HT1080 (cell line): ENCODE data around the gene SBF1. TPM values are rescaled to one million over a fixed set of nuclear protein-coding genes. Genes with fewer than 3 reads are reported as not detected.
"Not testable (repeated sequence)": the region's sequence is repeated elsewhere in the genome, so short reads cannot be mapped to it uniquely, and the experiment has no call there.

Experiments
- DNase-seq: peaks from one replicate; pipeline ENCODE4 v3.0.0-alpha.2; 2015; ENCODE audit warnings: low read depth
- total RNA-seq: library from RNA; depleted of rRNA; stranded (reverse); fragments of >200 nt; shearing (Covaris generic); gene quantifications from 2 replicates; pipeline ENCODE4 v1.2.3, GENCODE V29; 2014

Gene SBF1
- total RNA-seq, 1 experiment from 2014 or later, result 76.2 TPM

DNA sequence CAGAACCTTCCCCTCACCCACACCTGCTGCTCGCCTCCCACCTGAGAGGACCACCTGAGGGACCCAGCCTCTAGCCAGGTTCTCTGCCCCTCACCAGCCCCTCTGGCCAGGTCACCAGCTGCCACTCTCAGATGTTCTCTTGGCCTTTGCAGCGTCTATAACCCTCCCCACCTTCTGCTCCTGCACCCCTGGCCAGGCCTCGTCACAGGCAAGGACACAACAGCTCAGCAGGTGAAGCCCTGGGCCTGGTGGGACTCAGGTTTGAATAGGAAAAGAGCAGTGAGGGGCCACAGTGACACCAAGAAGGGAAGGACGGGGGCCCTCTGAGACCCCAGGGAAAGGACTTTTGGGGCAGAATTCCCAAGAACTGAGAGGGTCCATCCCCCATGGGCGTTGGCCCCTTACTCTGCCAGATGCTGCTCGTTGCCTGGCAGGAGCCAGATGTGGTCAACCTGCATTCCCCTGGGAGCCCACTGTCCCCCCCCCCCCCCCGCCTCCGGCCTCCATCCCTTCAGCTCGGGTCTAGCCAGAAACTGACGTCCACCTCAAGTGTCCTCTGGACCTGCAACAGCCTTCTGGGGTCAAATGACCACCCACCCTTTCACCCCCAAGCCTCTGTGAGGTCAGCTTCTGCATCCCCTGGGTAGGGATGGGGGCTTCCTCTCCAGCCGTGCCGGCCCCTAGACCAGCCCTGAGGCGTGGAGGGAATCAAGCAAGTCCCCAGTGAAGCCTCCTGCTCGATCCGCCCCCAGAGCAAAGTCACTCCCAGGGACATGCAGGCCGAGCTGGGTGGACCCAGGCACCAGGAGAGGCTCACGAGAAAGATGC lies 28.7 kb downstream of the SBF1 start:
- no peak for DNase-seq

DNA sequence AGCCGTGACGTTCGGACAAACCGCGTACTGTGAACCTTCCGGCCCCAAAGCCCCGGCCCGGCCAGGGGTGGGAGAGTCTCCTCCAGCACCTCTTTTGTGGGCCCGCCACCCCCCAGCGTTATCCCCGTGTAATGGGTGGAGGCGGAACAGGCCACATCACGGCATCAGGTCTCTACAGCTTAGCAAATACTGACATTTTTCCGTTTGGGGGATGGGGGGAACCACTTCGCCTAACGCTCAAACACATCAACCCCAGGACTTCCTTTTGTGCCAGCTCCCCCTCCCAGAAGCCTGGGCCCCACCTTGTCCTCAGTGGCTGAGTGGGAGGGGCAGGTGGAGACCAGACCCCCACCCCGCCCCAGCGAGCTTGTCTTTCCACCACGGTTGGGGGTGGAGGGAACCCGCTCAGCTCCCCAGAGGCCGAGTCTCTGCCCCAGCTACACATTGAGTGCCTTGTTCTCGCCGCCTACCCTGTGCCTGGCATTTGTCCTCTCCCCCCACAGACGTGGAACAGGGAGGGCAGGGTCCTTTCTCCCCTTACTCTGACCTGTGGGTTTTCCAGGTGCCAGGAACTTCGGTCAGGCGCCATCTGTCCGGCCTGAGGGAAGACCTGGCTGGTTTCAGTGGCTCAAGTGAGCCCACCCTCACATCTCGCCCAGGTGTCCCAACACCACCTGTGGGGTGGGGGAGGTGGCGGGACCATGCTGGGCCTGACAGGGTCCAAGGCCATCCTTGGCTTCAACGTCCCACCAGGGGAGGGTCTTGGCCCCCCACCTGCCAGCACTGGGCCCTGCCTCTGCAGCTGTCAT lies 29.6 kb downstream of the SBF1 start:
- no peak for DNase-seq

DNA sequence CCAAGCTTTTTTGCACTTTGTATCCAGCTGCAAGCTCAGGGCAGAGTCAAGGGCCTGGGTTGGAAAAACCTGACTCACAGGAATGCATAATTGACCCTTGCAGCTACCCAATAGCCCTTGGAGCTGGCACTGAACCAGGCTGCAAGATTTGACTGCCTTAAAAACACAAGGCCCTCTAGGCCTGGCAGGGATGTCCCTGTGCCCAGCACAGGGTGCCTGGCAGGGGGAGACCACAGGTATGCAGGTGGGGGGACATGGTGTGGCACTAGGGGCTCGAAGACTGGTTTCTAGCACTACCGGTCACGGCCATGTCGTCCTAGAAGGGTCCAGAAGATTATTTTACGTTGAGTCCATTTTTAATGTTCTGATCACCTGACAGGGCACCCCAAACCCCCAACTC lies 30.2 kb downstream of the SBF1 start:
- peak; percentile 28 for DNase-seq

DNA sequence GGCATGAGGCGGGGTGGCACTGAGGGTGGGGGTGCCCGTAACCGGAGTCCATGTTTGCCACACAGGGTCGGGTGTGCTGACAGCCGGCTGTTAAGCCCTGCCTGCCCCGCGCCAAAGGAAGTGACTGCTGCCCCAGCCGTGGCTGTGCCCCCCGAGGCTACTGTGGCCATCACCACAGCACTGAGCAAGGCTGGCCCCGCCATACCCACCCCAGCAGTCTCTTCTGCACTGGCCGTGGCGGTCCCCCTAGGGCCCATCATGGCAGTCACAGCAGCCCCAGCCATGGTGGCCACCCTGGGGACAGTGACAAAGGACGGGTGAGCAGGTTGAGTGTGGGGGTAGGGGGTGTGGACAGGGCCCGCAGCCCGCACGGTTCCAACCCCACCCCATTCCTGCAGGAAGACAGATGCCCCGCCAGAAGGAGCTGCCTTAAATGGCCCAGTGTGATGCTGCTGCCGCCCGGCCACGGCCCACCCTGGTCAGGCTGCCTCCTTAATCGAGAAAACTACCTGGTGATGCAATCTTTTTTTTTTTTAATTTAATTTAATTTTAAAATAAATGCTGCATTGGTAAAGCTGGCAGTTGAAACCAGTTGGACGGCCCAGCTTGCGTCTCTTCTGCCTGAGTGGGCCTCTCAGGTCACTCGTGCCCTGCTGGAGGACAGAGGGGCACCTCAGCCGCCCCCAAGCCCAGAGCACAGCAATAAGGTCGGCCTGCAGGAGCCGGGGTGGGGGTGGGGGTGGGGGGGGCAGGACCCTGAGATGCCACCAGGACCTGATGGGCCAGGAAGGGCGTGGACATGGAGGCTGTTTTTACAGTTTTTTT lies 30.8 kb downstream of the SBF1 start:
- DNase-seq, result no peak

DNA sequence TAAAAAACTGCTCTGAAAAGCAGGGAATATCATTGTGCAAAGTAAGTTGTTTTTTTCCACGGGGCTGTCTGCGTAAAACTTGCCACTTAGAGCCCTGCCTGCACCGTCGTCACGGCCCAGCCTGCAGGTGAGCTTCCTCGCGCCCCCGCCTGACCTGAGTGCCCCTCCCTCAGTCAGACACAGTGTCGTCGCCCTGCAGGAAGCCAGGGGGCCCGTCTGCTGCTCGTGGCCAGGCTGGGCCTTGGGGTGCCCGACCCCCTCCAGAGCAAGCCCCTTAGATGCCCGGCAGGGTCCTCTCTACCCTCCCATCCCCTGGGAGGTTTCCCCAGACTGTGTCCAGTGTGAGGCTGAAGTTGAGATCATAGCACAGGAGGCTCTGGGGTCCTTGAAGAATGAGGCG lies 31.6 kb downstream of the SBF1 start:
- DNase-seq, result no peak

DNA sequence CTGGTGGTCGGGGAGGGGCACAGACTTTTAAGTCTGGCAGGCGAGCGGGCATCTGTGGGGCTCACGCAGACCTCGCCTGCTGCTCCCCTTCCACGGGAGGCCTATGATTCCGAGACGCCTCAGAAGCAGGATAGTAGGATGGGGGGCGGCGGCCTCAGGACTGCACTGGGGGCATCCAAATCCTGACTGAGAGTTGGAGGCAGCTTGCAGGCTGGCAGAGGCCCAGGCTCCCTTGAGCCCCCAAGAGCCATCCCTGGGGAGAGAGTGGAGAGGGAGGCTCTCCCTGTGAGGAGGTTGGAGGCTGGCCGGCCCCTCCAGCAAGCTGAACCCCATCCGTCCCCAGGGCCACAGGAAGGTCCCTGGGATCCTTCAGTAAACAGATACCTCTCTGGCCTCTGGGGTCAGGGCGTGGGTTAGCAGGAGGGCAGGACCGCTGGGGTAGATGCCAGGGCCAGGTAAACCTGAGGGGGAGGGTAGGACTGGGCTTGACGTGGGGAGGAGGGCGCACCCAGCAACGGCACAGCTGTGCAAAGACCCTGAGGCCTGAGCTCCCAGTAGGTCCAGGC lies 33.3 kb downstream of the SBF1 start:
- no peak for DNase-seq

DNA sequence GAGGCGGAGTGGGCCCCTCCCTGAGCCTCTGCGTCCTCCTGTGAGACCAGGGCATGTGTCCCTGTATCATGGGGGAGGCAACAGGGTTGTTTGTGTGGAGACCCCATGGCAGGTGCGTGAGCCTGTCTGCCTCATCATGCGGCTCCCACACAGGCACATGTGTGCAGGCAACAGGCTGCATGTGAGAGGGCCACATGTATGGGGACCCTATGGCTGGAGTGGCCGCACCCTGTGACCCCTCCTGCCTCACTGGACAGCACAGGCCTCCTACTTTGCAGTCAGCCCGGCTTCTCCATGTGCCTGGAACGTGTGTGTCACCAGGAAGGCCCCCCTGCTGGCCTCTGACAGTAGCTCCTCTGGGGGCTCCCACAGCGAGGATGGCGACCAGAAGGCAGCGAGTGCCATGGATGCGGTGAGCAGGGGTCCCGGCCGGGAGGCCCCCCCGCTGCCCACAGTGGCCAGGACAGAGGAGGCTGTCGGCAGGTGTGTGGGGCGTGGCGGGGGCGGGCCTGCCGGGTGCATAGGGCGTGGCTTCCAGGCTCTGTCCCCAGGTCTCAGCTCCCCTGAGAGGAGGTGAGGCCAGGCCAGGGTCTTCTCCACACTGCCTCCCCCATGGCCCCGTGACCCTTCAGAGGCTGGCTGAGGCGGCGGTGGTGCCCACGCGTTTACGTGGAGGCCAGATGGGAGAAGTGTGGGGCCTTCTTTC lies 34.1 kb downstream of the SBF1 start:
- no peak for DNase-seq

DNA sequence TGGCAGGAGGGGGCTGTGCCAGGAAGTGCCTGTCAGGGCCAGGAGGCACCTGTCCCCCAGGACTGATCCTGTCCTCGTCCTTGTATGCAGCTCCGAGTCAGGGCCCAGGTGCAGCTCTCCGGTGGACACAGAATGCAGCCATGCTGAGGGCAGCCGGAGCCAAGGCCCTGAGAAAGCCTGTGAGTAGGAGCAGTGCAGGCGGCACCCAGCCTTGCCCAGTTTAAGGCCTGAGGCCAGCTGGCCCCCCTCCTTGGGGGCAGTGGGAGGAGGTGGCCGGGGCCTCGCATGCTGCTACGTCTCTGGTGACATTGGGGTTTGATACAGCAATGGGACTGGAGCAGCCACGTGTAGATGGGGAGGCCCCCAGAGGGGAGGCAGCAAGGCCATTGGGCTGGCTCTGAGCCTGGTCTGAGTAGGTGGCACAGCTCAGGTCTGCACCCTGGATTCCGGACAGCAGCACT lies 34.9 kb downstream of the SBF1 start:
- no peak for DNase-seq

DNA sequence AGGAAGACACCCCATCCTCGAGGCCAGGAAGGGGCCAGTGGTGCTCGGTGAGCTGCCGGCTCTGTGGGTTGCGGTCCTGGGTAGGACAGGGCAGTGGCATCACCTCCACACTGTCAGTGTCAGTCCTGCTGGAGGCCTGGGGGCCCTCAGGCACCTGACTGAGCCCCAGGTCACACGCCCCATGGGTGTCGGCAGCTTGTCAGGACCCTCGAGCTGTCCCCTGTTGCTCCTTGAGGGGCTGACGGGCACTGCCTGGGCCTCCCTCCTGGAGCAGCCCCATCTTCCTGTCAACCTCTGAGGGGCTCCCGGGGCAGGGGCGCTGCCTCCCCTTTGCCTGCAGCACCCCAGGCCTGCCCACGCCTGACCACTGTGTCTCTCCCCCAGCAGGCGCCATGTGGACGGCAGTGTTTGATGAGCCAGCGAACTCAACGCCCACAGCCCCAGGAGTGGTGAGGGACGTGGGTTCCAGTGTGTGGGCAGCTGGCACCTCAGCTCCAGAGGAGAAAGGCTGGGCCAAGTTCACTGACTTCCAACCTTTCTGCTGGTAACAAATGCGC lies 35.4 kb downstream of the SBF1 start:
- DNase-seq, result no peak

DNA sequence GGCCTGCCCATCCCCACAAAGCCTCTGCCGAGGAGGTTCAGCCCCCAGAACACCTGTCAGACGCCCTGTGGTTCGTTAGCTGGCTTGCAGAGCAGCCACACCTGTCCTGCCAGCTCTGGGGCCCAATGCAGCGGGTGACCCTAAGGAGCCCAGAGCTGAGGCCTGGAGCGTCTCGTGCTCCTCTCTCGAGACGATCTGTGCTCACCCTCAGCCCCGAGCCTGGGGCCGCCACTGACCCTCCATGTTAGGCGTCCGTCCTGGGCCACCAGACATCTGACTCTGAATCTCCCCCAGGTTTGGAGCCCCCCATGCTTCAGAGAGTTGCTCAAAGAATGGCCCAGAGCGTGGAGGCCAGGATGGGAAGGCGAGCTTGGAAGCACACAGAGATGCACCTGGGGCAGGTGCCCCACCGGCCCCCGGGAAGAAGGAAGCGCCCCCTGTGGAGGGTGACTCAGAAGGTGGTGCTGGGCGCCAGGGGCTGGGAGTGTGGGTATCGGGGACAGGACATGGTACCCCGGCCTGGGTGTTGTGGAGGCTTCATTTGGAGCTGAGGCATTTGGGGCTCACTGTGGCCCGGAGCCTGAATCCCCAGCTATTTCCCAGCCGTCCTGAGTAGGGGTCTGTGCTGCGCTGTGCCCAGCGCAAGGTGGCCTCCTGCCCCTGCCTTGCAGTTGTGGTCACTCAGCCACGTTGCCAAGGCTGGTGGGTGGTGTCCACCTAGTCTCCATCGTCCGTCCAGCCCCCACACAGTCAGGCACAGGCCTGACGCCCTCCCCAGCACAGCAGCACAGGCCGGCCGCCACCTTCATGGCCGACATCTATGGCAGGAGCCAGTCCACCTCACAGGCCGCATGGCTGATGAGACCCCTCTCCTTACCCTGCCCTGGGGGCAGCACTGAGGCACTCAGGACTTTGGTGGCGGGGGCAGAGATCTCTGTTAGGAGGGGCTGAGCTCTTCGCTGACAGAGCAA lies 36.2 kb downstream of the SBF1 start:
- no peak for DNase-seq

DNA sequence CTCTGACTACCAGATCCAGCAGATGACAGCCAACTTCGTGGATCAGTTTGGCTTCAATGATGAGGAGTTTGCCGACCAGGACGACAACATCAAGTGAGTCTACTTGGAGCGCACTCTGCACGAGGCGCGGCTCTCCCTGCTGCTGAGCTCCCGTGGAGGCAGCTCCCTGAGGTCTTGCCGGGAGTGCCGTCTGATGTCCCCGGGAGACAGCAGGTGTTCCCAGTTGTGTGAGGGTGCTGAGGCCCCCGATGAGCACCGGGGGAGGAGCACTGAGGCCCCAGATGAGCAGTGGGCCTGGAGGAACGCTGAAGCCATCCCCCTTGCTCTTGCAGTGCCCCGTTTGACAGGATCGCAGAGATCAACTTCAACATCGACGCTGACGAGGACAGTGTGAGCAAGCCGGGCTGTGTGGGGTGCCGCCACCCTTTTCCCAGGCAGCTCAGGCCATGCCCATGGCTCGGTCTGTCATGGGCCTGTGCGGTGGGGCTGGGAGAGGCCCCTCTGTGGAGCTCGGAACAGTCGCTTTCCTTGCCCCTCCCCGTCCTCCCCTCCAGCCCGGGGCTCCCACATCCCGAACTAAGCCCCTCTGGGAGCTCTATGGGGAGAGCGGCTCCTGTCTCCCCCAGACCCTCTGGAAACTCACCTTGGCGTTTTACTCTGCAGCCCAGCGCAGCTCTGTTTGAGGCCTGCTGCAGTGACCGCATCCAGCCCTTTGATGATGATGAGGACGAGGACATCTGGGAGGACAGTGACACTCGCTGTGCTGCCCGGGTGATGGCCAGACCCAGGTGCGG lies 37.1 kb downstream of the SBF1 start:
- DNase-seq, result no peak

DNA sequence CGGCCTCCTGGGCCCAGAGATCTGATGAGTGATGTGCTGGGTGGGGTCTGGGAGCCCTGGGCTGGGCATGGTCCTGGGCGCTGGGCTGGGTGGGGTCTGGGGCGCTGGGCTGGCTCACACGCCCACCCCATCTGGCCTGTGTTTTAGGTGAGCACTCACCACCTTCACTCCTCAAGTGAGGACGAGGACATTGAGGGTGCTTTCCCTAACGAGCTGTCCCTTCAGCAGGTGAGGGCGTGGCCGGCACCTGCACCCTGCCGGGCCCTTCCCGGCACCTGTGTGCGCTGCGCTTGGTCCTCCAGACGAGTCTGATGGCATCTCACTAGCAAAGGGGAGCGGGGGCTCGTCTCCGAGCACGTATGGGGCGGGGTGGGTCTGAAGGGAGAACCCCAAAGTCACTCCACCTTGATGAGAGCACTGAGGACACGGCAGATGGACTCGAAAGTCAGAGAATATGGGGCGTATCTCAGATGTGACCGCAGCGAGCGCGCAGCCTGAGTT lies 37.9 kb downstream of the SBF1 start:
- no peak for DNase-seq

DNA sequence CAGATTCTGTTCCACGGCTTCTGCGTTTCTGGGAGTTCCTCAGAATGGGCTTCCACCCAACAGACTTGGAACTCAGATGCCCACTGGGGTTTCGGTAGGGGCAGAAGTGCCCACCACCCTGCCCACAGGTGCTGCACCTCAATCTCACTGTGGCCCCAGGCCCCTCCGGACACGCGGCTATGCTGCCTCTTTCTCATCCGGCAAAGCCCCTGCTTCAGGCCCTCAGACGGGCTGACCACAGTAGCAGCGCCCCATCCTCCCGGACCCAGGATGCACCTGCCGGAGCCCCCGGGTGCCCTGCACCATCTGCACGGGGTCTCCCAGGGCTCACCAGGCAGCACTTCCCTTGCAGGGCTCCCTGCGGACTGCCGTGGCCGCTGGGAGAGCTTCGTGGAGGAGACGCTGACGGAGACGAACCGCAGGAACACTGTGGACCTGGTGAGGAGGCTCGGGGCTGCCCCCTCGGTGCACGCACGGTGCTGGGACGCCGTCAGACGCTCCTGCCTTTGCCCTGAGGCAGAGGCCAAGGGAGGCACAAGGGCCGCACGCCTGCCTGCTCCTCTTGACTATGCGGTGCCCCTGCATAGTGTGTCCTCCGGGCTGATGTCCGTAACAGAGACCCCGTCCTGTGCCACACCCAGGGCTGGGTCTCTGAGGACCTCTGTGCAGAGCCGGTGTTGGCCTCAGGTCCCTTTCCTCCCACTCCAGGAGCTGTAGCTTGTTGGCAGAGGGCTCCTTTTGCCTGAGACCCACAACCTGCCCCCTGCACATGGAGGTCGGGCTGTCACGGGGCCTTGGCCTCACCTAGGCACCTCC lies 38.6 kb downstream of the SBF1 start:
- no peak for DNase-seq

DNA sequence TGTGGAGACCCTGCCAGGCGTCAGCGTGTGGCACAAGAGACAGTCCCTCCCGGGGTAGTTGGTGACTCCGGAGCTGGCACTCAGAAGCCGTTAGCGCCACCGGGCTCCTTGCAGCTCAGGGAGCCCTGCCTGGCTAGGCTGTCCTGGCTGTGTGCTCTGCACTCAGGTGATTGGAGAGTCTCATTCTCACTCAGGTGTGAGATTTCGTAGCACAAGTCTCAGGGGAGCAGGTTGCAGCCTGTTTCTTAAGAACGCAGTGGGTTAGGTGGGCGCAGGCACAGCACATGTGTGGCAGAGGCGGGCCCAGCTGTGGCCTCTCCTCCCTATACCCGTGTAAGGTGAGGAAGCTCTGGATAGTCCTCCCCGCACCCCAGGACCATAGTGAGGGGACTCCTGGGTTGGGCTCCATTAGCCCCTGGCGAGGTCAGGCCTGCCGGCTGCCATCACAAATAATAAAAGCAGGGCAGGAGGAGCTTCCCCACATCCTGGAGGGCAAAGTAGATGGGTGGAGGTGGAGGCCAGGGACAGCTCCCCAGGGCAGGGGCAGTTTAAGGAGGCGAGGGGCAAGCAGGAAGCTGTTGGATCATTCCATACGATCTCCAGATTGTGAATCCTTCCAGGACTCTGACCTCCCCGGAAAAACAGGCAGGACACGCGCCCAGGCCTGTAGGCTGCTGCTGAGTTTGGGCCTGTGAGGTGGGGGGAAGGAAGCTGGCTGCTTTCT lies 39.4 kb downstream of the SBF1 start:
- DNase-seq, result no peak

DNA sequence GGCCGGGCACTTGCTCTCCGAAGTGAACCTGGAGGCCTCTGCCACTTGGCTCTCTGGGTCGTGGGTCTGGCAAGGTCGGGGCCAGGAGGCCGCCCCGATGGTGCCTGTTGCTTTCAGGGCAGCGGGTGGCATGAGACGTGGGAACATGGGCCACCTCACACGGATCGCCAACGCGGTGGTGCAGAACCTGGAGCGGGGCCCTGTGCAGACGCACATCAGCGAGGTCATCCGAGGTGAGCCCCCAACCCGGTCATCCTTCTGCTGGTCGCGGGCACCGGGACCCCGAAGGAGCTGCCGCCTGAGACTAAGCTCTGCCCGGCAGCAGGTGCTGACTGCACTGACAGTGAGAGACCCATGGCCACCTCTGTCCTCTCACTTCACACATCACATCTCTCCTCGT lies 40.0 kb downstream of the SBF1 start:
- no peak for DNase-seq

DNA sequence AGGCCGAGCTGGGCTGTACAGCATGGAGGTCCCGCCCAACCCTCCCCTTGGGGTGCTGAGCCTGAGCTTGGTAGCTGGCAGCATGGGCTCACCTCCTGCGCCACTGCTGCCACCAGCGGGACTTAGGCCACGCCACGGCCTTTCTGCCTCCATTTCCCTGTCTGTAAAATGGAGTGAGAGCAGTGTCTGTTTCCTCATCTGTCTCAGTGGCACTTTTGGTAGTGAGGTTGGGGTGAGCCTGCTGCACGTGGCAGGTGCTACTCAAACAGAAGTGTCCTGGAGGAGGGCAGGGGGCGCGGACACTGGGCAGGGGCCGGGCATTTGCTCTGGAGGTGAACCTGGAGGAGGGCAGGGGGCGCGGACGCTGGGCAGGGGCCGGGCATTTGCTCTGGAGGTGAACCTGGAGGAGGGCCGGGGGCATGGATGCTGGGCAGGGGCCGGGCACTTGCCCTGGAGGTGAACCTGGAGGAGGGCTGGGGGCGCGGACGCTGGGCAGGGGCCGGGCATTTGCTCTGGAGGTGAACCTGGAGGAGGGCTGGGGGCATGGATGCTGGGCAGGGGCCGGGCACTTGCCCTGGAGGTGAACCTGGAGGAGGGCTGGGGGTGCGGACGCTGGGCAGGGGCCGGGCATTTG lies 41.8 kb downstream of the SBF1 start:
- not testable (repeated sequence) for DNase-seq
